ENCODE data around the gene UBE3B. TPM values are rescaled to one million over a fixed set of nuclear protein-coding genes. Genes with fewer than 3 reads are reported as not detected.

Gene UBE3B
- total RNA-seq, 4 donors from 2014 or later, result 34.4 to 73.0 (median 71.6) TPM

DNA sequence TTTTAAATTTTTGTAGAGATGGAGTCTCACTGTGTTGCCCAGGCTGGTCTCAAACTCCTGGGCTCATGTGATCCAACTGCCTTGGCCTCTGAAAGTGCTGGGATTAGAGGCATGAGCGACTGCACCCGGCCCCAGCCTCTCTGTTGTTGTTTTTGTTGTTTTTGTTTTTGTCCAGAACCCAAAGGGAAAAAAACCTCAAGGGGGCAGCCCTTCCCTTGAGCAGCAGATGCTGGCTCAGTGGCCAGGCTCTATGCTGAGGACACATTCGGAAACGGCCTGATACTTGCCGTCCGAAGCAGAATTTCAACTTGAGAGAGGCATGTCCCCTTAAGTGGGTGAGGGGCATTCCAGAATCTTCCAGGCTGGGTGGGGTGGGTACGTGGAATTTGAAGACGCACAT, 102.8 kb downstream of the UBE3B start:
- in situ Hi-C loops (cut with MboI; ENCODE audit: low pct_ligation_motif_present in 1 of 4, low pct_unique_long_range_greater_than_20kb in 1 of 4, low sequenced_read_pairs in 3 of 4) (no loop called here), intact Hi-C loops (cut with DNase I; ENCODE audit: low total_unique reads) (no loop called here)
- TF ChIP-seq POLR2A (IDR thresholded peaks at IDR 0.05) (no peak), EP300 (IDR thresholded peaks at IDR 0.05; ENCODE audit: low read depth) (no peak), POLR2AphosphoS5 (IDR thresholded peaks at IDR 0.05) (no peak)
- TF ChIP-seq, protein P1, sequence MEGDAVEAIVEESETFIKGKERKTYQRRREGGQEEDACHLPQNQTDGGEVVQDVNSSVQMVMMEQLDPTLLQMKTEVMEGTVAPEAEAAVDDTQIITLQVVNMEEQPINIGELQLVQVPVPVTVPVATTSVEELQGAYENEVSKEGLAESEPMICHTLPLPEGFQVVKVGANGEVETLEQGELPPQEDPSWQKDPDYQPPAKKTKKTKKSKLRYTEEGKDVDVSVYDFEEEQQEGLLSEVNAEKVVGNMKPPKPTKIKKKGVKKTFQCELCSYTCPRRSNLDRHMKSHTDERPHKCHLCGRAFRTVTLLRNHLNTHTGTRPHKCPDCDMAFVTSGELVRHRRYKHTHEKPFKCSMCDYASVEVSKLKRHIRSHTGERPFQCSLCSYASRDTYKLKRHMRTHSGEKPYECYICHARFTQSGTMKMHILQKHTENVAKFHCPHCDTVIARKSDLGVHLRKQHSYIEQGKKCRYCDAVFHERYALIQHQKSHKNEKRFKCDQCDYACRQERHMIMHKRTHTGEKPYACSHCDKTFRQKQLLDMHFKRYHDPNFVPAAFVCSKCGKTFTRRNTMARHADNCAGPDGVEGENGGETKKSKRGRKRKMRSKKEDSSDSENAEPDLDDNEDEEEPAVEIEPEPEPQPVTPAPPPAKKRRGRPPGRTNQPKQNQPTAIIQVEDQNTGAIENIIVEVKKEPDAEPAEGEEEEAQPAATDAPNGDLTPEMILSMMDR (IDR thresholded peaks at IDR 0.05), result no peak
- Histone ChIP-seq H3K36me3 (peaks cover 0 to 17% (median 5%) of the 10 kb centered on the region in 4 donors), H3K4me1 (no peaks in the 10 kb centered on the region), H3K27me3 (no peaks in the 10 kb centered on the region), H3K27ac (no peak overlapping the region), H3K4me3 (no peak overlapping the region), H3K9me3 (no peaks in the 10 kb centered on the region)
- WGBS, 2 donors (ENCODE audit: low coverage in 1 of 2), result 90 to 91% methylated on average over 4 to 8 of the region's 8 CpGs
- DNase-seq, result no peak

DNA sequence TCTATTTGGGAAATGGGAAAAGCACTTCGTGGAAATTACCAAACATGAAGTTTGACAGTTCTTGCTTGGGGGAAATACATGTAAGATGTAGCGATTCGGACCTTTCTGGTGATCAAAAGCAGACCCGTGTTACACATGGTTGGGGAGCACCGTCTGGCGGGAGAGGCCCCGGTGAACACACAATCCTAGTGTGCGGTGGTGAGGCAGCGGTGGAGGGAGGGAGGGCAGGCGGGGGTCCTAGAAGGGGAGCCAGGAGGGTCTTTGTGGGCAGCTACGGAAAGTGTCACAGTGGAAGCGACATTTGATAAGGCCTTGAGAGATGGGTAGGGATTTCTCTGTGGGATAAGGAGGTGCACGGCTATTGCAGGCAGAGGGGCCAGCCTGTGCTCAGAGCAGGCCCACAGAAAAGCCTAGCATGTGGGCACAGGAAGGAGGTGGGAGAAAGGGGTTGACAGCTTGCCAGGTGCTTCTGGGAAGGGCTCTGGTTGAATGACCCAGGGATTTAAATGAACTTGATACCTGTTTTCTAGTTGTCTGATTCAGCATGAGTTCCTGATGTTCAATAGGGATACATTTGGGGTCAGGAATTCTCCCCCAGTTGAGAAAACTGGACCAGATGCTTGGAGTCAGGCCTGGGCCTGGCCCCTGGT, 103.4 kb downstream of the UBE3B start:
- in situ Hi-C loops (cut with MboI; ENCODE audit: low pct_ligation_motif_present in 1 of 4, low pct_unique_long_range_greater_than_20kb in 1 of 4, low sequenced_read_pairs in 3 of 4), result no loop called here
- H3K27me3 ChIP-seq, result no peaks in the 10 kb centered on the region
- WGBS, 2 donors (ENCODE audit: low coverage in 1 of 2), result 94 to 95% methylated on average over 13 of the region's 13 CpGs
- no peak for DNase-seq
- H3K9me3 ChIP-seq, result no peaks in the 10 kb centered on the region
- intact Hi-C loops (cut with DNase I; ENCODE audit: low total_unique reads), result no loop called here
- no peak overlapping the region for H3K4me3 ChIP-seq
- TF ChIP-seq POLR2AphosphoS5 (IDR thresholded peaks at IDR 0.05) (no peak), POLR2A (IDR thresholded peaks at IDR 0.05) (no peak), EP300 (IDR thresholded peaks at IDR 0.05; ENCODE audit: low read depth) (no peak)
- TF ChIP-seq, protein P1 (IDR thresholded peaks at IDR 0.05), result no peak
- H3K36me3 ChIP-seq, result peaks cover 0 to 17% (median 5%) of the 10 kb centered on the region in 4 donors
- H3K27ac ChIP-seq, result no peak overlapping the region
- H3K4me1 ChIP-seq, result no peaks in the 10 kb centered on the region

DNA sequence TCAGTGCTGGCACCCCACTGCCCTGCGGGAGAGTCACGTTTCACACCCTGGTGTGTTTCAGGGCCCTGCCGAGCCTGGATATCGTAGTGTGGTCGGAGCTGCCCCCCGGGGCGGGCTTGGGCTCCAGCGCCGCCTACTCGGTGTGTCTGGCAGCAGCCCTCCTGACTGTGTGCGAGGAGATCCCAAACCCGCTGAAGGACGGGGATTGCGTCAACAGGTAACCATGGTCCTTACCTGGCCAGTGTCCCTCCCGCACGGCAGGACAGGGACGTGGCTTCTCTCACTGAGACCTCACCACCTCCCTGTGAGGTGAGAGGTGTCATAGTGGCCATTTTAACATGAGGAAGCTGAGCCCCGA, 103.9 kb downstream of the UBE3B start:
- intact Hi-C loops (cut with DNase I; ENCODE audit: low total_unique reads) (no loop called here), in situ Hi-C loops (cut with MboI; ENCODE audit: low pct_ligation_motif_present in 1 of 4, low pct_unique_long_range_greater_than_20kb in 1 of 4, low sequenced_read_pairs in 3 of 4) (no loop called here)
- no peaks in the 10 kb centered on the region for H3K27me3 ChIP-seq
- H3K9me3 ChIP-seq, result no peaks in the 10 kb centered on the region
- H3K27ac ChIP-seq, result no peak overlapping the region
- peaks cover 0 to 13% (median 5%) of the 10 kb centered on the region in 4 donors for H3K36me3 ChIP-seq
- no peak overlapping the region for H3K4me3 ChIP-seq
- no peaks in the 10 kb centered on the region for H3K4me1 ChIP-seq
- TF ChIP-seq POLR2A (IDR thresholded peaks at IDR 0.05), result no peak
- TF ChIP-seq, protein P1 (IDR thresholded peaks at IDR 0.05), result no peak
- TF ChIP-seq POLR2AphosphoS5 (IDR thresholded peaks at IDR 0.05), result no peak
- no peak for TF ChIP-seq EP300 (IDR thresholded peaks at IDR 0.05; ENCODE audit: low read depth)
- 99% methylated on average over 18 of the region's 18 CpGs; no CpG with 5 or more reads in 1 of the 2 donors for WGBS, 2 donors (ENCODE audit: low coverage in 1 of 2)
- no peak for DNase-seq

DNA sequence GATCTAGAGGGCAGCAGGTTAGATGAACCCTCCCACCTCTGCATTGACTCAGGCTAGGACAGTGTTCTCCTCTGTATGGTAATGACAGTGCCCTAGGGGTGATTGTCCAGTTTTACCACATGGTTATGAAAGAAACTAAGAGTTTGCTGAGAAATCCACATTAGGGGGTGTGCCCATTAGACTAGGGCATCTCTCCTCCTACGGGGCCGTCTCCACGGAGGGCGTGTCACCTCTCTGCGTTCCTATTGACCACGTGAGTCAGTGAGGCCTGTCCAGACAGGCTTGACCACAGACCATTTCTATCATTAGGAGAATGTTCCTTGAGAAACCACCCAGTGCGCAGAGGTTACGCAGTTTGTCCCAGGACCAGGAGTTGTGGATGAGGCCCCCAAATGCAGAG, 104.4 kb downstream of the UBE3B start:
- WGBS, 2 donors (ENCODE audit: low coverage in 1 of 2), result 93 to 94% methylated on average over 3 to 8 of the region's 8 CpGs
- no peak for DNase-seq
- Histone ChIP-seq H3K27ac (no peak overlapping the region), H3K4me1 (no peaks in the 10 kb centered on the region), H3K4me3 (no peak overlapping the region), H3K27me3 (no peaks in the 10 kb centered on the region), H3K9me3 (no peaks in the 10 kb centered on the region), H3K36me3 (peaks cover 0 to 10% (median 4%) of the 10 kb centered on the region in 4 donors)
- TF ChIP-seq, protein P1 (IDR thresholded peaks at IDR 0.05), result no peak
- intact Hi-C loops (cut with DNase I; ENCODE audit: low total_unique reads) (no loop called here), in situ Hi-C loops (cut with MboI; ENCODE audit: low pct_ligation_motif_present in 1 of 4, low pct_unique_long_range_greater_than_20kb in 1 of 4, low sequenced_read_pairs in 3 of 4) (no loop called here)
